Gastroesophageal sphincter (tissue), 3 donors: Measurements from ENCODE around the gene FSD2.

Experiments
- POLR2AphosphoS5 ChIP-seq: sonication (generic); formaldehyde crosslinking; IDR thresholded peaks from one replicate; pipeline ENCODE4 v1.6.1; 2017; ENCODE audit warnings: antibody characterized with exemption
- TF ChIP-seq, protein P1 (sequence below), 4 experiments: fragments of 200-600 bp in 2 of 4; fragments of 450-650 bp in 2 of 4; sonication (generic) in 1 of 4; IDR thresholded peaks; one replicate each; pipeline ENCODE4 v1.5.1; 2017 to 2019; ENCODE audit warnings: antibody characterized with exemption in 4 of 4, mild to moderate bottlenecking in 2 of 4, moderate library complexity in 2 of 4

DNA sequence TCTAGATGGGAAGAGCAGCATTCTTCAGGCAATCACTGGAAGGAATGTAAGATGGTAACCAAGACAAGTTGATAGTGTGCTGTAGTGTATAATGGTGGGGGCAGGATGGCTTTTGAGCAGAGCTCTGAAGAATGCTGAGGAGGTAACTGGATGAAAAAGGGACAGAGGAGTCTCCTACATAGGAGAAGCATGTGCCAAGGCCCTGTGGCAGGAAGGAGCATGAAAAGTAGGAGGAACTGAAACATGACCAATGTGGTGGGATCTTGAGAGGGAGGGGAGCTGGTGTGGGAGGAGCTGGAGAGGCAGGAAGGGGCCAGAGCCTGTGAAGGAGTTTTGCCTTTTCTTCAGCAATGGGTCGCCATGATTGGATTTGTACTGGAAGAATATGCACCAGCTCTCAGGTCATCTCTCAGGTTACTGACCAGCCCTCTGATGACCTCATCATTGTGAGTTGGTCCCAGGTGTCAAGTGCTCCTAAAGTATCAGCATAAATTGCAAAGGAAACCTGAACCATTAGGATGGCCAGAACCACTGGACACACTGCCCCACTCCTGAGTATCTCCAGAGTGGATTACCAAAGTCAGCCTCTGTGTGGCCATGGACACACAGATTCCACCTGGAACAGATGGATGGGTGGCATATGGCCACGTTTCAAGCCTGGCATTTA is 38.6 kb downstream of the FSD2 start:
- TF ChIP-seq, protein P1, sequence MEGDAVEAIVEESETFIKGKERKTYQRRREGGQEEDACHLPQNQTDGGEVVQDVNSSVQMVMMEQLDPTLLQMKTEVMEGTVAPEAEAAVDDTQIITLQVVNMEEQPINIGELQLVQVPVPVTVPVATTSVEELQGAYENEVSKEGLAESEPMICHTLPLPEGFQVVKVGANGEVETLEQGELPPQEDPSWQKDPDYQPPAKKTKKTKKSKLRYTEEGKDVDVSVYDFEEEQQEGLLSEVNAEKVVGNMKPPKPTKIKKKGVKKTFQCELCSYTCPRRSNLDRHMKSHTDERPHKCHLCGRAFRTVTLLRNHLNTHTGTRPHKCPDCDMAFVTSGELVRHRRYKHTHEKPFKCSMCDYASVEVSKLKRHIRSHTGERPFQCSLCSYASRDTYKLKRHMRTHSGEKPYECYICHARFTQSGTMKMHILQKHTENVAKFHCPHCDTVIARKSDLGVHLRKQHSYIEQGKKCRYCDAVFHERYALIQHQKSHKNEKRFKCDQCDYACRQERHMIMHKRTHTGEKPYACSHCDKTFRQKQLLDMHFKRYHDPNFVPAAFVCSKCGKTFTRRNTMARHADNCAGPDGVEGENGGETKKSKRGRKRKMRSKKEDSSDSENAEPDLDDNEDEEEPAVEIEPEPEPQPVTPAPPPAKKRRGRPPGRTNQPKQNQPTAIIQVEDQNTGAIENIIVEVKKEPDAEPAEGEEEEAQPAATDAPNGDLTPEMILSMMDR (IDR thresholded peaks at IDR 0.05) = no peak
- TF ChIP-seq POLR2AphosphoS5 = no peak
